Smooth muscle cell (in vitro differentiated cells): ENCODE data around the gene SPDYE4. TPM values are rescaled to one million over a fixed set of nuclear protein-coding genes. Genes with fewer than 3 reads are reported as not detected.
"Not testable (repeated sequence)": the region's sequence is repeated elsewhere in the genome, so short reads cannot be mapped to it uniquely, and the experiment has no call there.

Experiments used
- DNase-seq: peaks from one replicate; lab custom pipeline; 2025; ENCODE audit not compliant: unreplicated experiment; lab: John Stamatoyannopoulos, UW
- H2AFZ ChIP-seq: fragments of 200-600 bp; sonication (generic); 2 replicates; pipeline ENCODE4 v1.6.0; 2016; ENCODE audit warnings: antibody characterized with exemption, low read depth, mild to moderate bottlenecking
- H3F3A ChIP-seq: fragments of 200-600 bp; sonication (generic); 2 replicates; pipeline ENCODE4 v1.6.0; 2017; ENCODE audit warnings: antibody characterized with exemption, low read depth
- H3K27ac ChIP-seq: fragments of 200-600 bp; sonication (generic); 2 replicates; pipeline ENCODE4 v1.5.1; 2016; ENCODE audit warnings: low read depth, mild to moderate bottlenecking
- H3K27me3 ChIP-seq: fragments of 200-600 bp; sonication (generic); 2 replicates; pipeline ENCODE4 v1.6.1; 2016; ENCODE audit warnings: low read depth, mild to moderate bottlenecking
- H3K36me3 ChIP-seq: fragments of 200-600 bp; sonication (generic); 2 replicates; pipeline ENCODE4 v1.5.1; 2016; ENCODE audit warnings: low read depth
- H3K4me1 ChIP-seq: fragments of 200-600 bp; sonication (generic); 2 replicates; pipeline ENCODE4 v1.5.1; 2016; ENCODE audit warnings: low read depth
- H3K4me2 ChIP-seq: fragments of 200-600 bp; sonication (generic); 2 replicates; pipeline ENCODE4 v1.6.0; 2016; ENCODE audit warnings: mild to moderate bottlenecking
- H3K4me3 ChIP-seq: fragments of 200-600 bp; sonication (generic); 2 replicates; pipeline ENCODE4 v1.5.1; 2016; ENCODE audit warnings: mild to moderate bottlenecking
- H3K79me2 ChIP-seq: fragments of 200-600 bp; sonication (generic); 2 replicates; pipeline ENCODE4 v1.6.0; 2016; ENCODE audit warnings: low read depth, mild to moderate bottlenecking
- H3K9ac ChIP-seq: fragments of 200-600 bp; sonication (generic); 2 replicates; pipeline ENCODE4 v1.6.0; 2016; ENCODE audit warnings: low read depth
- H3K9me3 ChIP-seq: fragments of 200-600 bp; sonication (generic); replicated peaks from 2 replicates; pipeline ENCODE4 v1.5.1; 2016; ENCODE audit warnings: low read depth
- H4K20me1 ChIP-seq: fragments of 200-600 bp; sonication (generic); 2 replicates; pipeline ENCODE4 v1.6.0; 2016; ENCODE audit warnings: low read depth
- WGBS: methylation state at CpG from one replicate; pipeline ENCODE4 v1.1.7; 2016; ENCODE audit warnings: low lambda C conversion rate; 5-methylcytosine and 5-hydroxymethylcytosine counted together
- polyA plus RNA-seq: library from polyadenylated mRNA; unstranded; fragments of >200 nt; fragmentation: Nextera tagmentation; extraction: Ambion mirVana; gene quantifications from 2 replicates; pipeline ENCODE4 v1.2.1, GENCODE V29; 2016
- total RNA-seq: library from RNA; depleted of rRNA; stranded (reverse); fragments of >200 nt; gene quantifications from 2 replicates; pipeline ENCODE4 v1.2.3, GENCODE V29; 2014
- TF ChIP-seq, protein P1 (sequence below): fragments of 200-600 bp; sonication (generic); IDR thresholded peaks from 2 replicates; pipeline ENCODE4 v1.5.1; 2017; ENCODE audit warnings: borderline replicate concordance, mild to moderate bottlenecking, antibody characterized with exemption; ENCODE audit not compliant: insufficient read depth, poor library complexity, severe bottlenecking

The SPDYE4 gene, protein sequence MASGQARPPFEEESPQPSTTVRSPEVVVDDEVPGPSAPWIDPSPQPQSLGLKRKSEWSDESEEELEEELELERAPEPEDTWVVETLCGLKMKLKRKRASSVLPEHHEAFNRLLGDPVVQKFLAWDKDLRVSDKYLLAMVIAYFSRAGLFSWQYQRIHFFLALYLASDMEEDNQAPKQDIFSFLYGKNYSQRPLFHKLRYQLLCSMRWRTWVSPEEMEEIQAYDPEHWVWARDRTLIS
- not detected in 2 replicates for total RNA-seq
- not detected in 2 replicates for polyA plus RNA-seq

DNA sequence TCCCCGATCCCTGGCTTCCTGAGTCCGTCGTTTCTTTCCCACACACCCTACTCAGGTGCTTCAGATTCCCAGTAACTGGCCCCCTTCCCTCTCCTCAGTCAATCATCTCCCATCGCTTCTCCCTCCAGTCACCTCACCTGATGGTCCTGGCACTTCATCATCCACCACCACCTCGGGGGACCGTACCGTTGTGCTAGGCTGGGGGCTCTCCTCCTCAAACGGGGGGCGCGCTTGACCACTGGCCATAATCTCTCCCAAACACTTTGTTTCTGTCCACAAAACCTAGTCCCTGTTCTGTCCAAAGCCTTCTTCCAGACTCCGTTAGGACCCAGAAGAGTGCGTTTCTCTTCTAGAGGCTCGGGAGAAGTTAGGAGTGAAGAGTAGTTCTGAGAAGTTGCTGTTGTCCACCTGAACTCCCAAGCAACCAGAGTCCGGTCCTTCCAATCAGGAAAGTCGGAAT lies at the start of gene SPDYE4:
SPDYE4 (minus strand) TSS at position 410 of the 460 bp plus-strand sequence; CDS start at position 246, 164 bp downstream.
- H3K4me2 ChIP-seq = no peak within 1 kb of the TSS
- H3K4me1 ChIP-seq = no peaks in the 10 kb centered on the region
- H3K27ac ChIP-seq = no peak within 1 kb of the TSS
- H3K27me3 ChIP-seq = no peaks in the 10 kb centered on the region
- H3K79me2 ChIP-seq = no peaks in the 10 kb centered on the region
- DNase-seq = no peak
- TF ChIP-seq, protein P1, sequence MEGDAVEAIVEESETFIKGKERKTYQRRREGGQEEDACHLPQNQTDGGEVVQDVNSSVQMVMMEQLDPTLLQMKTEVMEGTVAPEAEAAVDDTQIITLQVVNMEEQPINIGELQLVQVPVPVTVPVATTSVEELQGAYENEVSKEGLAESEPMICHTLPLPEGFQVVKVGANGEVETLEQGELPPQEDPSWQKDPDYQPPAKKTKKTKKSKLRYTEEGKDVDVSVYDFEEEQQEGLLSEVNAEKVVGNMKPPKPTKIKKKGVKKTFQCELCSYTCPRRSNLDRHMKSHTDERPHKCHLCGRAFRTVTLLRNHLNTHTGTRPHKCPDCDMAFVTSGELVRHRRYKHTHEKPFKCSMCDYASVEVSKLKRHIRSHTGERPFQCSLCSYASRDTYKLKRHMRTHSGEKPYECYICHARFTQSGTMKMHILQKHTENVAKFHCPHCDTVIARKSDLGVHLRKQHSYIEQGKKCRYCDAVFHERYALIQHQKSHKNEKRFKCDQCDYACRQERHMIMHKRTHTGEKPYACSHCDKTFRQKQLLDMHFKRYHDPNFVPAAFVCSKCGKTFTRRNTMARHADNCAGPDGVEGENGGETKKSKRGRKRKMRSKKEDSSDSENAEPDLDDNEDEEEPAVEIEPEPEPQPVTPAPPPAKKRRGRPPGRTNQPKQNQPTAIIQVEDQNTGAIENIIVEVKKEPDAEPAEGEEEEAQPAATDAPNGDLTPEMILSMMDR = no peak
- H2AFZ ChIP-seq = no peak within 1 kb of the TSS
- H4K20me1 ChIP-seq = no peaks in the 10 kb centered on the region
- H3K9me3 ChIP-seq = no peaks in the 10 kb centered on the region
- no peak within 1 kb of the TSS for H3K9ac ChIP-seq
- no peaks in the 10 kb centered on the region for H3K36me3 ChIP-seq
- H3K4me3 ChIP-seq = no peak within 1 kb of the TSS
- WGBS = 95% methylated on average over 15 of the region's 15 CpGs
- no peaks in the 10 kb centered on the region for H3F3A ChIP-seq

DNA sequence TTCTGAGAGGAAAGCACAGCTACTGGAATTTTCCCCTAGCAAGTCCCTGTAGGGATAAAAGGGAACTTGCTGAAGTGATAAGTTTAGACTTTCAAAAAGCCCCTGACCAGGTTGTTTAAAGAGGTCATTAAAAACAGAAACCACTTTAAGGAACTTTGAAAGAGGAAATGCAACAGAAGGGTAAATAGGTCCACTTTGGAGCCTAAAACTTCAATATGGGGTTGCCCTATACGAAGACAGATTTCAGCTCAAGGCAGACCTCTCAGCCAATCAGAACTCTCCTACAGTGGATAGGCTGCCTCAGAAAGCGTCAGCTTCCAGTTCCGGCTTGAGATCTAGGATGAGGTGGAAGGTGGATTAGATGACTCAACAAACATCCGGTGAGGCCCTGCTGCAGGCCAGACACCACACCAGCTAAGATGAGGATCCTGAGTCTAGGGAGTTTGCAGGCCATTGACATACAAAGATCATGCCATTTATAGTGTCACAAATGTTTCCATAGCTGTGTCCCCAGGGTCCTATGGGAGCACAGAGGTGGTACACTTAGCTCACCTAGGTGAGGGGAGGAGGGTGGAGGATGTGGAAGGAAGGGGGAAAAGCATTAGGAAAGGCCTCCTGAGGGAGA lies 48.7 kb upstream of the SPDYE4 start:
- Histone ChIP-seq H3K9me3 (no peaks in the 10 kb centered on the region), H3K27me3 (no peaks in the 10 kb centered on the region), H3K79me2 (no peaks in the 10 kb centered on the region), H3K4me2 (no peak overlapping the region), H3K36me3 (no peaks in the 10 kb centered on the region), H3K9ac (no peak overlapping the region), H3K4me3 (no peak overlapping the region), H3K4me1 (no peaks in the 10 kb centered on the region), H3F3A (no peaks in the 10 kb centered on the region), H4K20me1 (no peaks in the 10 kb centered on the region), H2AFZ (peak overlapping the region; percentile 41), H3K27ac (no peak overlapping the region)
- DNase-seq = no peak
- TF ChIP-seq, protein P1 = no peak
- whole genome bisulfite sequencing = 42% methylated on average over 4 of the region's 4 CpGs

DNA sequence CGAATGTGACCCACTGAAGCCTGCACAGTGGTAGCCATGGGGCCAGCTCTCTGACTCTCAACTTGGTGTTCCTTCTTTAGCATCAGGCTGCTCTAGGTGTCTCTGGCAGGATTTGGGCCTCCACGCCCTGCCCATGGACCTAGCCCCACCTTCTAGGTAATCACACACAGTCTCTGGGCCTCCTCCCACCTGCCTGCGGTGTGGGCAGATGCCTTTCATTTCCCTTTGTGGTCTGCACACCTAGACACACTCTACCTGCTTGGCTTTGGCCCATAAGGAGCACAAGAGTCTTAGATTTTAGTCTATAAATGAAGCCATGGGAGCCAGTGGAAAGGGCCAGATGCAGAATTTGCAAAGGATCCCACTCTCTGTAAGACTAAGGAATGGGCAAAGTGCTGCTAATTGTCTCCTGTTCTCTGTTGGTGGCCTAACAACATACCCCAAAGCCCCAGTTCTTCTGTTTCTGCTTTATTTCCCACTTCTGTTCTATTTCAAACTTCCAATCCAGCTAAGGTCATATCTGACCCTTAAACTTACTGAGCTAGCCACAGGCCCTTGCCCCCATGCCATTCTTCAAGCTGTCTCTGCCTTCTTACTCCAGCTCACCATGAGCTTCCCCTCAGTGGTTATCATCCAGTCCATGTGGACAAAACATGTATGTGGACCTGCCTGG lies 48.0 kb upstream of the SPDYE4 start:
- no peak overlapping the region for H3K4me2 ChIP-seq
- H3F3A ChIP-seq = no peaks in the 10 kb centered on the region
- no peak for DNase-seq
- H3K9me3 ChIP-seq = no peaks in the 10 kb centered on the region
- peak overlapping the region; percentile 41 for H2AFZ ChIP-seq
- H3K4me3 ChIP-seq = no peak overlapping the region
- WGBS = 88% methylated on average over 3 of the region's 3 CpGs
- no peaks in the 10 kb centered on the region for H3K4me1 ChIP-seq
- no peak overlapping the region for H3K27ac ChIP-seq
- H3K36me3 ChIP-seq = no peaks in the 10 kb centered on the region
- H3K79me2 ChIP-seq = no peaks in the 10 kb centered on the region
- H3K9ac ChIP-seq = no peak overlapping the region
- H3K27me3 ChIP-seq = no peaks in the 10 kb centered on the region
- H4K20me1 ChIP-seq = no peaks in the 10 kb centered on the region
- TF ChIP-seq, protein P1 = no peak

GRCh38 chr17:8805396-8805795 lies 47.0 kb upstream of the SPDYE4 start:
- H3K4me1 ChIP-seq, H2AFZ ChIP-seq, H3K9ac ChIP-seq, H3F3A ChIP-seq, H3K36me3 ChIP-seq, H3K4me2 ChIP-seq, H3K9me3 ChIP-seq, H3K4me3 ChIP-seq, H3K79me2 ChIP-seq, H4K20me1 ChIP-seq, H3K27me3 ChIP-seq, DNase-seq, H3K27ac ChIP-seq: not testable (repeated sequence)
- 92% methylated on average over 10 of the region's 10 CpGs for WGBS
